ENCODE measurements around the gene AP2M1. TPM values are rescaled to one million over a fixed set of nuclear protein-coding genes. Genes with fewer than 3 reads are reported as not detected.

Gene AP2M1
- total and polyA plus RNA-seq, 2 of the 13 experiments (the other 11 are each of a cell fraction or from before 2014, with no cell fraction given), result 126 to 146 TPM

DNA sequence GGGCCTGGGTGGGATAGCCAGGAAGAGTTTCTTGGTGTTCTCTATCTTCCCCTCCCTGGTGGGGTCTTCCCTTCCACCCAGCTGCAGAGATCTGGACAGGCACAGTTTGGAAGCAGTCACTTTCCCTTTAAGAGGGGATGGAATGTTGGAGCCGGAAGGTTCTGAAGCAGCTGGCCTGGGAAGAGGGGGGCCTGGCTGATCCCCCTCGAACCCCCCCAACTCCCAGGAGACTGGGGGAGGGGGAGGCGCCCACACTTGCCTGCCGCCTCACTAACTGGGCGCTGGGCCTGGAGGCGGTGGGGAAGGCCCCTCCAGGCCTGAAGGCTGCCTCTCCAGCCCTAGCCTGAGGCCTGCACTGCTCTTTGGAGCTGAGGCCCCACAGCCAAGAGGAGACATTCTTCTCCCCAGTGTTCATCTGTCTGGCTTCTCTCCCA is 18.1 kb upstream of the AP2M1 start (continued):
- TF ChIP-seq, protein P1, sequence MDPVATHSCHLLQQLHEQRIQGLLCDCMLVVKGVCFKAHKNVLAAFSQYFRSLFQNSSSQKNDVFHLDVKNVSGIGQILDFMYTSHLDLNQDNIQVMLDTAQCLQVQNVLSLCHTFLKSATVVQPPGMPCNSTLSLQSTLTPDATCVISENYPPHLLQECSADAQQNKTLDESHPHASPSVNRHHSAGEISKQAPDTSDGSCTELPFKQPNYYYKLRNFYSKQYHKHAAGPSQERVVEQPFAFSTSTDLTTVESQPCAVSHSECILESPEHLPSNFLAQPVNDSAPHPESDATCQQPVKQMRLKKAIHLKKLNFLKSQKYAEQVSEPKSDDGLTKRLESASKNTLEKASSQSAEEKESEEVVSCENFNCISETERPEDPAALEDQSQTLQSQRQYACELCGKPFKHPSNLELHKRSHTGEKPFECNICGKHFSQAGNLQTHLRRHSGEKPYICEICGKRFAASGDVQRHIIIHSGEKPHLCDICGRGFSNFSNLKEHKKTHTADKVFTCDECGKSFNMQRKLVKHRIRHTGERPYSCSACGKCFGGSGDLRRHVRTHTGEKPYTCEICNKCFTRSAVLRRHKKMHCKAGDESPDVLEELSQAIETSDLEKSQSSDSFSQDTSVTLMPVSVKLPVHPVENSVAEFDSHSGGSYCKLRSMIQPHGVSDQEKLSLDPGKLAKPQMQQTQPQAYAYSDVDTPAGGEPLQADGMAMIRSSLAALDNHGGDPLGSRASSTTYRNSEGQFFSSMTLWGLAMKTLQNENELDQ (CRISPR knock-in tag; IDR thresholded peaks at IDR 0.05; ENCODE audit: borderline replicate concordance), result no peak
- TF ChIP-seq ZNF547 (CRISPR knock-in tag; IDR thresholded peaks at IDR 0.05) (0 out of 2 replicates have a peak, but pooled peaks have one; percentile 30), THAP11 (CRISPR knock-in tag; IDR thresholded peaks at IDR 0.05) (peak; percentile 68), ZNF790 (CRISPR knock-in tag; IDR thresholded peaks at IDR 0.05; ENCODE audit: borderline replicate concordance) (no peak), PHF20 (CRISPR knock-in tag; IDR thresholded peaks at IDR 0.05) (0 out of 2 replicates have a peak, but pooled peaks have one; percentile 25), JUN (CRISPR knock-in tag; IDR thresholded peaks at IDR 0.05) (no peak), GABPB1 (CRISPR knock-in tag; IDR thresholded peaks at IDR 0.05) (peak; percentile 57; the same call in 1 of the 2 replicates), FOXJ3 (CRISPR knock-in tag; IDR thresholded peaks at IDR 0.05; ENCODE audit: borderline replicate concordance) (no peak), ZNF598 (CRISPR knock-in tag; IDR thresholded peaks at IDR 0.05; ENCODE audit: borderline replicate concordance) (0 out of 2 replicates have a peak, but pooled peaks have one; percentile 44), ZFP90 (CRISPR knock-in tag; IDR thresholded peaks at IDR 0.05; ENCODE audit: borderline replicate concordance) (no peak)
- TF ChIP-seq, protein P2, sequence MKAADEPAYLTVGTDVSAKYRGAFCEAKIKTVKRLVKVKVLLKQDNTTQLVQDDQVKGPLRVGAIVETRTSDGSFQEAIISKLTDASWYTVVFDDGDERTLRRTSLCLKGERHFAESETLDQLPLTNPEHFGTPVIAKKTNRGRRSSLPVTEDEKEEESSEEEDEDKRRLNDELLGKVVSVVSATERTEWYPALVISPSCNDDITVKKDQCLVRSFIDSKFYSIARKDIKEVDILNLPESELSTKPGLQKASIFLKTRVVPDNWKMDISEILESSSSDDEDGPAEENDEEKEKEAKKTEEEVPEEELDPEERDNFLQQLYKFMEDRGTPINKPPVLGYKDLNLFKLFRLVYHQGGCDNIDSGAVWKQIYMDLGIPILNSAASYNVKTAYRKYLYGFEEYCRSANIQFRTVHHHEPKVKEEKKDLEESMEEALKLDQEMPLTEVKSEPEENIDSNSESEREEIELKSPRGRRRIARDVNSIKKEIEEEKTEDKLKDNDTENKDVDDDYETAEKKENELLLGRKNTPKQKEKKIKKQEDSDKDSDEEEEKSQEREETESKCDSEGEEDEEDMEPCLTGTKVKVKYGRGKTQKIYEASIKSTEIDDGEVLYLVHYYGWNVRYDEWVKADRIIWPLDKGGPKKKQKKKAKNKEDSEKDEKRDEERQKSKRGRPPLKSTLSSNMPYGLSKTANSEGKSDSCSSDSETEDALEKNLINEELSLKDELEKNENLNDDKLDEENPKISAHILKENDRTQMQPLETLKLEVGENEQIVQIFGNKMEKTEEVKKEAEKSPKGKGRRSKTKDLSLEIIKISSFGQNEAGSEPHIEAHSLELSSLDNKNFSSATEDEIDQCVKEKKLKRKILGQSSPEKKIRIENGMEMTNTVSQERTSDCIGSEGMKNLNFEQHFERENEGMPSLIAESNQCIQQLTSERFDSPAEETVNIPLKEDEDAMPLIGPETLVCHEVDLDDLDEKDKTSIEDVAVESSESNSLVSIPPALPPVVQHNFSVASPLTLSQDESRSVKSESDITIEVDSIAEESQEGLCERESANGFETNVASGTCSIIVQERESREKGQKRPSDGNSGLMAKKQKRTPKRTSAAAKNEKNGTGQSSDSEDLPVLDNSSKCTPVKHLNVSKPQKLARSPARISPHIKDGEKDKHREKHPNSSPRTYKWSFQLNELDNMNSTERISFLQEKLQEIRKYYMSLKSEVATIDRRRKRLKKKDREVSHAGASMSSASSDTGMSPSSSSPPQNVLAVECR (CRISPR knock-in tag; IDR thresholded peaks at IDR 0.05; ENCODE audit: borderline replicate concordance), result peak; percentile 67
- TF ChIP-seq, protein P3, sequence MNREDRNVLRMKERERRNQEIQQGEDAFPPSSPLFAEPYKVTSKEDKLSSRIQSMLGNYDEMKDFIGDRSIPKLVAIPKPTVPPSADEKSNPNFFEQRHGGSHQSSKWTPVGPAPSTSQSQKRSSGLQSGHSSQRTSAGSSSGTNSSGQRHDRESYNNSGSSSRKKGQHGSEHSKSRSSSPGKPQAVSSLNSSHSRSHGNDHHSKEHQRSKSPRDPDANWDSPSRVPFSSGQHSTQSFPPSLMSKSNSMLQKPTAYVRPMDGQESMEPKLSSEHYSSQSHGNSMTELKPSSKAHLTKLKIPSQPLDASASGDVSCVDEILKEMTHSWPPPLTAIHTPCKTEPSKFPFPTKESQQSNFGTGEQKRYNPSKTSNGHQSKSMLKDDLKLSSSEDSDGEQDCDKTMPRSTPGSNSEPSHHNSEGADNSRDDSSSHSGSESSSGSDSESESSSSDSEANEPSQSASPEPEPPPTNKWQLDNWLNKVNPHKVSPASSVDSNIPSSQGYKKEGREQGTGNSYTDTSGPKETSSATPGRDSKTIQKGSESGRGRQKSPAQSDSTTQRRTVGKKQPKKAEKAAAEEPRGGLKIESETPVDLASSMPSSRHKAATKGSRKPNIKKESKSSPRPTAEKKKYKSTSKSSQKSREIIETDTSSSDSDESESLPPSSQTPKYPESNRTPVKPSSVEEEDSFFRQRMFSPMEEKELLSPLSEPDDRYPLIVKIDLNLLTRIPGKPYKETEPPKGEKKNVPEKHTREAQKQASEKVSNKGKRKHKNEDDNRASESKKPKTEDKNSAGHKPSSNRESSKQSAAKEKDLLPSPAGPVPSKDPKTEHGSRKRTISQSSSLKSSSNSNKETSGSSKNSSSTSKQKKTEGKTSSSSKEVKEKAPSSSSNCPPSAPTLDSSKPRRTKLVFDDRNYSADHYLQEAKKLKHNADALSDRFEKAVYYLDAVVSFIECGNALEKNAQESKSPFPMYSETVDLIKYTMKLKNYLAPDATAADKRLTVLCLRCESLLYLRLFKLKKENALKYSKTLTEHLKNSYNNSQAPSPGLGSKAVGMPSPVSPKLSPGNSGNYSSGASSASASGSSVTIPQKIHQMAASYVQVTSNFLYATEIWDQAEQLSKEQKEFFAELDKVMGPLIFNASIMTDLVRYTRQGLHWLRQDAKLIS (CRISPR knock-in tag; IDR thresholded peaks at IDR 0.05), result peak; percentile 8; the same call in 1 of the 2 replicates
- TF ChIP-seq, protein P4, sequence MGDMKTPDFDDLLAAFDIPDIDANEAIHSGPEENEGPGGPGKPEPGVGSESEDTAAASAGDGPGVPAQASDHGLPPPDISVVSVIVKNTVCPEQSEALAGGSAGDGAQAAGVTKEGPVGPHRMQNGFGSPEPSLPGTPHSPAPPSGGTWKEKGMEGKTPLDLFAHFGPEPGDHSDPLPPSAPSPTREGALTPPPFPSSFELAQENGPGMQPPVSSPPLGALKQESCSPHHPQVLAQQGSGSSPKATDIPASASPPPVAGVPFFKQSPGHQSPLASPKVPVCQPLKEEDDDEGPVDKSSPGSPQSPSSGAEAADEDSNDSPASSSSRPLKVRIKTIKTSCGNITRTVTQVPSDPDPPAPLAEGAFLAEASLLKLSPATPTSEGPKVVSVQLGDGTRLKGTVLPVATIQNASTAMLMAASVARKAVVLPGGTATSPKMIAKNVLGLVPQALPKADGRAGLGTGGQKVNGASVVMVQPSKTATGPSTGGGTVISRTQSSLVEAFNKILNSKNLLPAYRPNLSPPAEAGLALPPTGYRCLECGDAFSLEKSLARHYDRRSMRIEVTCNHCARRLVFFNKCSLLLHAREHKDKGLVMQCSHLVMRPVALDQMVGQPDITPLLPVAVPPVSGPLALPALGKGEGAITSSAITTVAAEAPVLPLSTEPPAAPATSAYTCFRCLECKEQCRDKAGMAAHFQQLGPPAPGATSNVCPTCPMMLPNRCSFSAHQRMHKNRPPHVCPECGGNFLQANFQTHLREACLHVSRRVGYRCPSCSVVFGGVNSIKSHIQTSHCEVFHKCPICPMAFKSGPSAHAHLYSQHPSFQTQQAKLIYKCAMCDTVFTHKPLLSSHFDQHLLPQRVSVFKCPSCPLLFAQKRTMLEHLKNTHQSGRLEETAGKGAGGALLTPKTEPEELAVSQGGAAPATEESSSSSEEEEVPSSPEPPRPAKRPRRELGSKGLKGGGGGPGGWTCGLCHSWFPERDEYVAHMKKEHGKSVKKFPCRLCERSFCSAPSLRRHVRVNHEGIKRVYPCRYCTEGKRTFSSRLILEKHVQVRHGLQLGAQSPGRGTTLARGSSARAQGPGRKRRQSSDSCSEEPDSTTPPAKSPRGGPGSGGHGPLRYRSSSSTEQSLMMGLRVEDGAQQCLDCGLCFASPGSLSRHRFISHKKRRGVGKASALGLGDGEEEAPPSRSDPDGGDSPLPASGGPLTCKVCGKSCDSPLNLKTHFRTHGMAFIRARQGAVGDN (CRISPR knock-in tag; IDR thresholded peaks at IDR 0.05), result peak; percentile 76
